Hematopoietic multipotent progenitor cell treated with erythropoietin and hydrocortisone succinate and interleukin-3 and kit ligand, for 17 days (in vitro differentiated cells): ENCODE results near the gene NTN4.
A peak's percentile ranks its signal among the peaks of the same experiment; 100 is the strongest.
"Not testable (repeated sequence)": the region's sequence is repeated elsewhere in the genome, so short reads cannot be mapped to it uniquely, and the experiment has no call there.

ENCODE experiments used
- DNase-seq: peaks from one replicate; pipeline ENCODE4 v3.0.0-alpha.2; 2015; ENCODE audit warnings: low spot score

NTN4 gene

GRCh38 chr12:95654665-95655064 lies 135.9 kb downstream of the NTN4 start:
- DNase-seq, result not testable (repeated sequence)

DNA sequence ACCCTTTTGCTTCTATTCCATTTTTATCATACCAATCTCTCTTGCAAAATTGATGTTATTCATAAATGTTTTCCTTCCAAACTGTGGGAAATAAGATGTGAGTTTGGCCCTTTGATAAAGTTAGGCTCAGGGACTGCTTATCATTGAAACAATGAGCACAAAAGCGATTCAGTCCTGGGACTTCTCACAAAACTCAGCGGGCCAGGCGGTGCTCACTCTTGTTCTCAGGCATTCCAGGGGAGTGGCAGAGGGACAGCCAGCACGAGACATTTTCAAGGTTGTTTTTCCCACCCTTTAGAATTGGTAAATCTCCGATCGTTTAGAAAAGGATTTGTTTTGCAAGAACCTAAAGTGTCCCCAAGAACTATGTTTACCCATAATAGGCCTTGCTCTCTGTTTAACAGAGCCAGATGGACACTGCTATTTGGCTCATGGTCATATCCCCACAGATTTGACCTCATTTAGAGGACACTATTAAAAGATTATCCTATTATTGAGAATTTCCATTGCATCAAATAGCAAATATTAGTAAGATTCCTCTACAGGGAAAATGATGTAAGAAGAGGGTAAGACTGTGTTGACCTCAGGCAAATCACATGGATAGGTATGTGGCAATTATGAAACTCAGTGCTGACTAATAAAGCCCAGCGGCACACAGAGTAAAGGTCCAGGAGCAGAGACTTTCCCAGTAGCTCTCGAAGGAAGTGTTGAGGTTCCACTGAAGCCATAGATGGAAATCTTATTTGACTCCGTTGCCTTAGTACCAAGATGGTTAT lies 136.6 kb downstream of the NTN4 start:
- DNase-seq, result no peak

GRCh38 chr12:95651681-95652080 lies 138.9 kb downstream of the NTN4 start:
- no peak for DNase-seq

DNA sequence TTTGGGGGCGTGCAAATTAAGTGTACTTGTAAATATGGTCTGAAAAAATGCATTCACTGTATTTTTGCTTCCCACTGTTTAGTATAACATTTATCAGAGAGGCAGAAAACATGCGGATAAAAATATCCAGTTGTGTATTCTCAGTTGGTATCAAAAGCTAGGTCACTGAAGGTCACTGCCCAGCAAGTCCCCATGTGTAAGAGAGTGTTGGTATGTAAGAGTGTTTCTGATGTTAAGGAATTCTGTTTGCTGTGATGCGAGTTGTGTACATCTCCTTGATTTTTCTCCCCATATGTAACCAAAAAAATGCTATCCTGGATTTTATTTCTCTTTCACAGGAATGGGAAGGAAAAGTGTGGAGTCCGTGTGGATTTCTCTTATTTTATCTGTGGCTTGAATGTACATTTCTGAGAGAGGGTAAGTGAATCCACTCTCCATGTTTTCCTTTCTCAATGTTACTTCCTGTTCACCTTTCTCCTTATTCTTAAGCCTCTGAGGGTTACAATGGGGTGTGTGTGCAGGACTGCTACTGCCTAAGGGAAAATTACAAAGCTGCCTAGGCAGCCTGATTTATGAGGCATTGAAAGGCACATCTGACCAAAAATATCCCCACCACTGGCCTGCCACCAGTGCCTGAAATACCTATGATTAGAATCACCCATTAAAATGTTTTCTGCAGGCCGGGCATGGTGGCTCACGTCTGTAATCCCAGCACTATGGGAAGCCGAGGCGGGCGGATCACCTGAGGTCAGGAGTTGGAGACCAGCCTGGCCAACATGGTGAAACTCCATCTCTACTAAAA lies 141.4 kb downstream of the NTN4 start:
- DNase-seq, result no peak

GRCh38 chr12:95646781-95647190 lies 143.8 kb downstream of the NTN4 start:
- DNase-seq, result no peak

- DNase-seq, result no peak
These were observed 147.3 kb downstream of the NTN4 start for GRCh38 chr12:95643256-95643655.

GRCh38 chr12:95642583-95642982 lies 148.0 kb downstream of the NTN4 start:
- DNase-seq, result no peak

DNA sequence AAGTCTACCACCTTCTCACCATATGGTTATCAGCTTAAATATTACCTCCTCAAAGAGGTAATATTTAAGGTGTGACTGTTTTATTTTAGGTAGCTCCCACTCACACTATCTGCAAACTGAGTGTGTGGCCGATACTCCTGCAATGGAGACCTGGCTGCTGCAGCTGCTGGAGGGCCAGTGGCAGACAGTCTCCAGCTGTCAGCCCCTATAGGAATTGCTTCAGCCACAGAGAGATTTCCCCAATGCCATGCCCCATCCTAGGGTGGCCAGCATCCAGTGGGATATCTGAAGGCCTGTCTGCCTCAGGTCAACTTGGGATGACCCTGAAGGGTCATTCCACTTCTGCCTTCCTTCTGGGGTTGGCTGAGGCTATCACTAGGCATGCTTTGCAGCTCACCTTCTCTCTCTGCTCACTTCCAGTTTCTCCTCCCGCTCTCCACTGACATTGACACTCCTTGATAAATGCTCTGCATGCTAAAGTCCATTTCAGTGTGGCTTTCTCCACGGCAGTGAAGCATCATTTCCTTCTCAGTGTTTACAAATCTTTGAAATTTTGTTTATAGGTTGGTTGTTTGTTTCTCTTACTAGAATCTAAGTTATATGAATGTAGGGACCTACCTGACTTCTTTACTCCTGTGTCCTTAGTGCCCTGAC lies 149.1 kb downstream of the NTN4 start:
- DNase-seq, result no peak

GRCh38 chr12:95640516-95640915 lies 150.0 kb downstream of the NTN4 start:
- no peak for DNase-seq

DNA sequence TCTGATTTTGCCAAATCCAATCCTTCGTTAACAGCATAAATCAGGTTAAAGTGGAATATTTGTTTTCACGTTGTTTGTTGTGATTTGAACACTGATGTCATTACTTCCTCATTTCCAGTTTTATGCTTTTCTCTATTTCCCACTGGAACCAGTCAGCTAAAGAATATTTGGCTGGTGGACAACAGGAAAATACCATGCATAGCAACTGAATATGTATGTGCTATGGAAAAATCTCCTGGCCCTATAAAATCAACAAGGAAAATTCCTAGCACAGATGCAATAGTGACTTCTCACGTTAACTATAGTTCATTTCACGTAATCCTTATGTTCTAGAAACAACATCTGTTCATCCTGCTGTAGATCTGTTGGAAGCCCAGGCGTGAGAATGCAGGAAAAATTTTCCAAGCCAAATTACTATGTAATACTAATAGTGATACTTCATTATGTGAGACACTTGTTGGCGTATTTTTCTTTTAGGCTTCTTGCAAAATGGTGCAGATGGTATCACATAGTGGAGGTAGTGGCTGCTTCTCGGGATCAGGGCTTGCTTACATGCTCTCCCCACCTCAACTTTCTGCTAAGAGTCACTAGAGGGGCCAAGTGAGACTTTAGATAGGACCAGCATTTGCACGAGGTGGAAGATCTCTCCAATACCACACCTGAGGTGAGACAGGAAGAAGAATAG lies 153.0 kb downstream of the NTN4 start:
- DNase-seq, result no peak

GRCh38 chr12:95637010-95637409 lies 153.6 kb downstream of the NTN4 start:
- DNase-seq, result no peak

GRCh38 chr12:95634622-95635621 lies 155.6 kb downstream of the NTN4 start:
- no peak for DNase-seq

DNA sequence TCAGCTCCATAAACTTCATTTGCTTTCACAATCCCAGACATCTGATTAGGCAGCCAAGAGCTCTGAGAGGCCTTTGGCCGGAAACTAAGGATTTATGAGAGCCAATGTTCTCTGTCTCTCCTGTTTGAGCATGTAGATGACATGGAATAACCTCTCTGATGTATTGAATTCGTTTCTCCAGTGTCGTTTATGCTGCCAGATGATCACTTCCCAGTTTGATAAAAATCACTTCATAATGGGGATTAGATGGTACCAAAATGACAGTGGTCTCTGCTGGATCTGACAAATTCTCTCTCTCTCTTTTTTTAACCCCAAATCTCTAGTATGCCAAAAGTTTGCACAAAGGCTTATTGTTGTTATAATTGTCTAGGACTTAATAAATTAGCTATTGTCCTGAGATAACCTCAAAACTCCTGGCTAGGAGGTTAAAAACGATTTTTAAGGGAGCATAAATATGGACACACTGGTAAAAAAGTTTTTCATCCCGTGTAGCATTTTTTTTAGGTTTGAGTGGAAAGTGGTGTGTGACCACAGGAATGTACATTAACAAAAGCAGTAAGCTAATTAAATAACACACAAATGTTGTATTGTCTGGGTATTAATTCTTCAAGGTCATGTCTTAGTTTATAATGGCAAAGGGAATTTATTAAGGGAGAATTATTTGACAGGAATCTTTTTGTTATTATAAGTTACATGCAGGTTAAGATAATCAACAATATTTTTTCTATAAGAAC lies 156.7 kb downstream of the NTN4 start:
- no peak for DNase-seq

DNA sequence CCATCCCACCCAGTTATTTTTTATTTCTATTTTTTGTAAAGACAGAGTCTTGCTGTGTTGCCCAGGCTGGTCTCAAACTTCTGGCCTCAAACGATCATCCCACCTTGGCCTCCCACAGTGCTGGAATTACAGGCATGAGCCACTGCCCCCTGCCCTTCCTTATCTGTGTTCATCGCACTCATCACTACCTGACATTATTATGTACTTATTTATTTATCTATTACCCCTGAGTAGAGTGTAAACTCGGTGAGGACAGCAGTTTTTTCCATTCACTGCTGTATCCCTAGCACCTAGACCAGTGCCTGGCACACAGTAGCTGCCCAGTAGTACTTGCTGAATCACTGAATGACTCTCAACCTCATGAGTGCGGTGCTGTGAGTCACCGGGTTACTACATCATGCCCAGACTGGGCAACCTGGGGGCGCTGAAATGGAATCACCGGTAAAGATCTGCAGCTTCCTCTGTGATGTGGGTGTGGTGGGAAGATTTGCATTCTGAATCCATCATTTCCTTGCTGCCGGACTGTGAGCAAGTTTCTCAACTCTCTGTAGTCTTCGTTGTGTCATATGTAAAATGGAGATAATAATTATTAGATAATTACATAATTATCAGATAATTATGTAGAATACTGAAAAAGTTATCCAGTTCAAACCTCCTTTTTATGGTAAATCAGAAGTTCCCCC lies 157.4 kb downstream of the NTN4 start:
- peak; percentile 38 for DNase-seq

DNA sequence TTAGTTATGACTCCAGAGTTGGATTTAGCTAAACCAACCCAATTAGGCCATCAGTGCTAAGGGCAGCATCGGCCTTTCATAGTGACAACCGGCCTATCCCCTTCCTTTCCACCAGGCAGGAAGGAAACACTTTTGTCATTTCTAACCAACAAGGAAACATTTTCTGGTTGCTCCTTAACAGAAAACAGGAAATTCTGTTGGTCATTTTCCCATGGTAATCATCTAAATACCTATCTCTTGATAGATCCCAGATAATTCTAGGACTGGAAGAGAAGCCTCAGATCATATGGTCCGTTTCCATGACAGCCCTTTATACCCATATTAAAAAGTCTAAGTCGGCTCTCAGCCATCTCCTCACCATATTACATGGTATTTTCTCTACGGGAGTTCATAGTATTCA lies 160.1 kb downstream of the NTN4 start:
- DNase-seq, result no peak

GRCh38 chr12:95629392-95629791 lies 161.2 kb downstream of the NTN4 start:
- no peak for DNase-seq

DNA sequence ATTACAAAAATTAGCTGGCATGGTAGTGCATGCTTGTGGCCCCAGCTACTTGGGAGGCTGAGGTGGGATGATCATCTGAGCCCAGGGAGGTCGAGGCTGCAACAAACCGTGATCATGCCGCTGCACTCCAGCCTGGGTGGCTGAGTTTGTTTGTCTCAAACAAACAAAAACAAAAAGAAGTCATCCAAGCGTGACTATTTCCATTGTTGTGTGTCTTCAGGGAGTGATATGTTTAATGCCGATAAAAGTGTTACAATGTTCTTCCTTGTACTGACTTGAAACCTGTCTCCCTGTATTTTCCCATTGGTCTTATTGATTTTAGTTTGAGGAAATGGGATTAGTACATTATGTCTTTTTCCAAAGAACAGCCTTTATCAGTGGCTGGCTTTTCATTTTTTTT lies 163.7 kb downstream of the NTN4 start:
- no peak for DNase-seq

- DNase-seq, result no peak
These were observed 165.6 kb downstream of the NTN4 start for GRCh38 chr12:95625012-95625411.

GRCh38 chr12:95624589-95624988 lies 166.0 kb downstream of the NTN4 start:
- no peak for DNase-seq
